IPS DF 4.7 (cell line): ENCODE data around the gene ARHGEF12.

Source experiments
- DNase-seq: peaks from one replicate; pipeline ENCODE4 v3.0.0-alpha.2; 2013; ENCODE audit warnings: low spot score; ENCODE audit errors: extremely low read depth

The ARHGEF12 gene

DNA sequence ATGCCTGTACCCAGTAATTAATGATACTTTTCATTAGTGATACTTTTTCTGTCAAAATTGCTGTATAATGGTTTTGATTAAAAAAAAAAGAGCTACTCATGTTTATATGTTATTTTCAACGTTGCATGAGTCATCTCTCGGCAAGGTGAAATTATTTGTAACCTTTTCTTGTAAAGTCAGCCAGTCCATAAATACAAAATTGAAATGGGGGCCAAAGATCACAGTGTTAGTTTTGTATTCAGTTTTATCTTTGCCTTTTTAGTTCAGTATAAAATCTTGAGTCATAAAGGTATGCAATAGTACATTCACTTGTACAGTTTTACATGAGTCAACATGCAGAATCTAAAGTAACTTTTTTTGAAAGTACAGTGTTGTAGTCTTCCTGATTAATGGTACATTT, 4.3 kb downstream of the ARHGEF12 start:
- no peak for DNase-seq

DNA sequence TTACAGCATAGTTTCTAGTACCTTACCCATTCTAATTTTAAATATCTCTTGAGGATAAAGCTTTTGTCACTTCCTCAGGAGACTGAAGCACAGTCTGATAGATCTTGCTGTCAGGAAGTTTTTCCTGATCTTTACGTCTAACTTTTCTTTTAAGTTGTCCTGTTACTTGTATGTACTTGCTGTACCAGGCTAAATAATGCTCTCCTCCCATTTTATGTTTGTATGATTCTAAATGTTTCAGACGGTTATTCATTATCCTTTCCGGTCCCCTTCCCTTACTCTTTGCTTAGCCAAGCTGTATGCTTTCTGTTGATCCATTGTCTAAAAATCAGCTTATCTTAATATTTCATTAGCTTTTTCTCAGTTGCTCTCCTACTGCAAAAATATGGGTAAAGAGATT, 6.0 kb downstream of the ARHGEF12 start:
- no peak for DNase-seq

DNA sequence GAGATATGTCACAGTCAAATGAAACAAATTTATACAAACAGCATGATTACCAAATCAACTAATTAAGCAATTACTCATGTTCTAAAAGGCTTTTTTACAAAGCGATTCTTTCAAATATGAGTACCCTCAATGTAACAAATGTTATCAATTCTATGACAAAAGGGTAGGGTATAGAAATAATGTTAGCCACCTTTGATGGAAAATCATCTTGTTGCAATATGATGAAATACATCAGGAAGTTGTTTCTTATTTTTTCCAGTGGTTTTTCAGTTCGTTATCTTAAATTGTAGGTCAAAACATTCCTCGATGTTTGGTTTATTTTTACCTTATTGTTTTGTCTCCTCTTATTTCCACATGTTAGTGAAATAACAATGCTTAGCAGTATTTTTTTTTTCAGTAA, 6.5 kb downstream of the ARHGEF12 start:
- DNase-seq: no peak

DNA sequence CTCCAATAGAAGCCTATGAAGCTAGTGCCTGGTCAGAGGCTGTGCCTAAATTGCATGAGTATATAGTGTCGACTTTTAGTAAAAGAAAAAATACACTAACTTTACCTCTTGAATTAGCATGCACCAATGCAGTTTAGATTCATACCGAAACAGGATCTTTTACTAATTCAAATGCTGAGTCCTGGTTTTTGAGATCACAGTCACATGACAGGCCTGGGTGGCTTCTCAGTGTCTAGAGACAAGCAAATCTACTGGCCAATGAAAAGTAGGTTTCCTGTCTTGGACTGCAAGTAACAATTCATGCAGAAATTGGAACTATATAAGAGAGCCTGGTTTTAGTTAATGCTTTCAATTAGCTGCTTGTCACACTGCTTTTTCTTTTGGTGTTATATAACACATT, 7.2 kb downstream of the ARHGEF12 start:
- no peak for DNase-seq

DNA sequence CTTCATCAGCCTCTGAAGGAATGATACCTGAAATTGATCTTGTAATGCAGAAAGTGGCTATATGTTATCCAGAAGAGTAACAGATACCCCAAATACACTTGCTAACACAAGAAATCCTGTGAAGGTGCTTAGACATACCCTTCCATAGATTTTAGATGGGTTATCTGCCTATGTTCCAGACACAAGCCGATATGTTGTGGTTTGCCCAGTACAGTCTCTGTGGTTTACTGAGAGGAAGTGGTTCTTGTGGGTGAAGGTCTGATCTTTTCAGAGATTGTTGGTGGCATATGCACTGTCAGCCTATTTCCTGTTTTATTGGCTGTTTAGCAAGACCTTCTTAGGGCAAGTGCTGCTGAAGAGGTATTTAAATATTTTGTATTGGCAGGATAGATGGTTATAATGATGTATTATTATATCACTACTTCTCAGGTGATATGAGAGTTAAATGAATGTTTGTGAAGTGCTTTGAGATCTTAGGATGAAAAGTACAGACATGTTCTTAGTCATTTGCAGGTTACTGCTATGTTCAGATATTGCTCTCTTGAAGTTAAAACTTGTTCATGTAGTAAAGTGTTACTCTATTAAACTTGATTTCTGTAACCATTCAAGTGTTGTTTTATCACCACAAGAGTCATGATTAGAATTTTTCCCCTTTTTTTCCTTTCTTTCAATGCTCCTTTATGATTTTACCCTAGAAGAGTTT, 8.2 kb downstream of the ARHGEF12 start:
- DNase-seq: no peak

DNA sequence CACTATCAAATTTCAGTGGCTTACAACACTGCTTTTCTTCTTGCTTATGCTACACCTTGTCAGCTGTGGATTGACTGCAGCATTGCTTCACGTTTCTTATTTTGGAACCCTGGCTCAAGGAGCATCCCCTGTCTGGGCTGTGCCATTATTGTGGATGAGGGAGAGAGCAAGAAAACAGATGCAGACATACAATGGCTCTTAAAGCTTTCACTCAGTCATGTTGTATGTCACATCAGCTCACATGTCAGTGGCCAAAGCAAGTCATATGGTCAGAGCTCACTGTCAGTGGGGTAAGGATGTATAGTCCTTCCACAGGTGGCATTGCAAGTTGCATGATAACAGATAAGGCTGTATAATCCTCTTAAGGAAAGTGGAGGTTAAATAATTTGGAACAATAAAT, 10.0 kb downstream of the ARHGEF12 start:
- no peak for DNase-seq

DNA sequence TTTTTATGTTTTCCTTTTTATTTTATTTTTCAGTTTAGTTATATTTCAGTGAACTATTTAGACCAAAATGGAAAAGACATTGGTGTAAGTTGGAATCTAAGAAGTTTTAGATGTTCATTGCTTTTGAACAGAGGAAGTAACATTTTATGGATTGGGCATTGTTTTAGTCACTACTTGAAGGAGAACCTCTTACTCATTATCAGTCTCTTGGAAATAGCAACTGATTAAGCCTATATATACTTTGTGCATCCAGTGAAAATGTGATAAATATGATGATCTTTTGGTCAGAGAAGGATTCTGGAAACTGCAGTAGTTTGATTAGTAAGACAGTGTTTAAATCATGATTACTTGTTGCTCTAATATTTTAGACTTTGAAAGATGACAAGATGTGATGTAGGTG, 14.4 kb downstream of the ARHGEF12 start:
- no peak for DNase-seq

DNA sequence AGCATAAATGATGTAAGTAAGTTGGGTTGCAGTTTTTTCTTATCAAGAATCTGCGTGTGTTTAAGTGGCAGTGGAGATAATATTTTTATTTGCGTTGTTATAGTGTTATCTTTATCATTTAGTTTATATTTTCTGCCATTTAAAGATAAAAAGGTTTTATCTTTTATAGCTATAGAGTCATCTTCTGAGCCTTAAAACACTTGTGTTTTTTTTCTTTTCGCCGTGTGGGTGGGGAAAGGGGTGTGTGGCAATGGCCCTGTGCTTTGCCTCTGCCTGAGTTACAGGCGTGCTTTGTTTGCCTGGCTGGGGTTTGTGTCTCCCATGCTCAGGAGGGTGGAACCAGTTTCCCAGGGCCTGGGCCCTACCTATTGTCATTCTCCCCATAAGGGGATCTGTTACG, 16.2 kb downstream of the ARHGEF12 start:
- no peak for DNase-seq

DNA sequence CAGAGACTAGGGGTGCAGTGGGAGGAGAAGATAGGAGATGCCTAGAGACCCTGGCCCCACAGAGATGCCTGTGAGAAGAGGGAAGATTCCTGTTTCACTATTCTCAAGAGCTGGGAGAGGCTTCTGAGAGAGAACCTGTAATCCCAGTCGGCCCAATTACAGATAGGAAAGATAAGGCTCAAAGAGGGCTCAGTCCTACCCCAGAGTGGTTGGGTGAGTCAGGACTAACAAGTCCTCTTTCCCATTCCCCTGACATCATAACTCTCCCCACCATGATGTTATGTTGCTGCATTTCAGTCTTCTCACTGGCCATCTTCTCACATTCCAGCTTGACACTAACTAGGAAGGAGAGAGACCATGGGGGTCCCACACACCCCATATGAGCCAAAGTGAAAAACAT, 17.9 kb downstream of the ARHGEF12 start:
- DNase-seq: no peak

DNA sequence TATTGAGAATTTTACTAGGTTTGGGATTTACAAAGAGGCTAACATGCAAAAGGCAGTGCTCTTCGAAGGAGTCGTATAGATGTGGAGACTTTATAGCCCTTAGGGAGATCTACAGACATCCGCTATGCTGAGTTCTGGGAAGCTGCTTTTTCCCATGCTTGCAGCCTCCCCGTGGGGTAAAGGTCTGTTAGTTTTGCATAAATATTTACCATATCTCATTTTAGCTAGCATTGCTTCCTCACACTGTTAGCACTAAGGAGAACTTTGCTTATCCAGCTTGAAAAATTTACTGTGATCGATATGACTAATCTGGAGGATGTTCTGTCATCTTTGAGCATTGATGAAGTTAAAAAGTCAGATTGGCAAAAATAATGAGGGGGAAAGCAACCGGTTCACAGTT, 18.6 kb downstream of the ARHGEF12 start:
- no peak for DNase-seq

DNA sequence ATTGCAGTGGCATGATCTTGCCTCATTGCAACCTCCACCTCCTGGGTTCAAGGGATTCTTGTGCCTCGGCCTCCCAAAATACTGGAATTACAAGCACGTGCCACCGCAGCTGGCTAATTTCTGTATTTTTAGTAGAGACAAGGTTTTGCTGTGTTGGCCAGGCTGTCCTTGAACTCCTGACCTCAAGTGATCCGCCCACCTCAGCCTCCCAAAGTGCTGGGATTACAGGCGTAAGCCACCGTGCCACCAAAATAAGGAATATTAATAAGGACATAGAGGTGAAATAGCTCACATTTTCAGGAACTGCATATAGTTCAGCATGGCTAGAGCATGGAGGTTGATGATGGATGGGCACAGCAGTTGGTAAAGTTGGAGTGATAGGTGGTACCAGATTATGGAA, 21.4 kb downstream of the ARHGEF12 start:
- no peak for DNase-seq

DNA sequence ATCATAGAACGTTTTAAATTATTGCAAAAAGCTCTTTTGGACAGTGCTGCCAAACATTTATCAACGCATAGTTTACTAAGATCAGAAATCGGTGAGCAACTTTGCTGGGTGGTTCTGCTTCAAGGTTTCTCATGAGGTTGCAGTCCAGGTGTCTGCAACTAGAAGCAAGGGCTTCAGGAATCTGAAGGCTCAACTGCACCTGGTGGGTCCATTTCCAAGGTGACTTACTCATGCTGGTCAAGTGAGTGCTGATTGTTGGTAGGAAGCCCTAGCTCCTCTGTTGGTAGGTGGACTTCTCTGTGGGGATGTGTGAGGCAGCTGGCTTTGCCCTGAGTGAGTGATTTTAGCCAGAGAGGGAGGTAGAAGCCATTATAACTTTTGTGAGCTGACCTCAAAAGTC, 22.5 kb downstream of the ARHGEF12 start:
- DNase-seq: no peak

DNA sequence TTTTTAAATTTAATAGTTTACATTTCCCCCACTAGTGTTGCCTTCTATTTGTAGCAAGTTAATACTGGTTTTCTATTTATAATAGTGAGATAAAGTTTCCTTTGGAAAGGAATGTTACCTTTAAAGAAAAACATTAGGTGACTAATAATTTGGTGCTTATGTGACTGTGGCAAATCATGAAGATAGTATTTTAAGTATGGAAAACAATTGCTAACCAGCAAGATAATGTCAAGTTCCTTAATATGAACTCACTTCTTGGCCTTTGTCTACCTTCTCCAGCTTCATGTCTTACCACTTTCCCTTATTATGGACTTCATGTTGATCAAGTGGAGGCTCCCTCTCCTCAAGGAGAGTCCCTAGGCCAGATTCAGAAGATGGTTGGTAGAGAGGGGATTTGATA, 27.2 kb downstream of the ARHGEF12 start:
- no peak for DNase-seq

DNA sequence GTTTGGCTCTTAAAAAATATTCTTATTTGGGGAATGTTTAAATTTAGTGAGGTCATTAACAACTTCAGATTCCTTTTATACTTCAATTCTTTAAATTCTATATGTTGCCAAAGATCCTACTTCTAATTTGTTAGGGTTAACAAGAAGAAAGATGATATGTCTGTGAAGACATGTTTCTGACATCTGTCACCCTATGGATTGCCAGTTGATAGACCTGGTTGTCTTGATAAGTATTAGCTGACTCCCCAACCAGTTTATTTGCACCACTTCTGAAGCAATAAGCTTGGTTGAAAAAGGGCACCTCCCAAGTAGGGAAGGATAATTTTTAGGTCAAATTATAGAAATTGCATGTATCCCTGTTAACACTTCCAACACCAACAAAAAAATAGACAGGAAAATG, 29.3 kb downstream of the ARHGEF12 start:
- DNase-seq: no peak

DNA sequence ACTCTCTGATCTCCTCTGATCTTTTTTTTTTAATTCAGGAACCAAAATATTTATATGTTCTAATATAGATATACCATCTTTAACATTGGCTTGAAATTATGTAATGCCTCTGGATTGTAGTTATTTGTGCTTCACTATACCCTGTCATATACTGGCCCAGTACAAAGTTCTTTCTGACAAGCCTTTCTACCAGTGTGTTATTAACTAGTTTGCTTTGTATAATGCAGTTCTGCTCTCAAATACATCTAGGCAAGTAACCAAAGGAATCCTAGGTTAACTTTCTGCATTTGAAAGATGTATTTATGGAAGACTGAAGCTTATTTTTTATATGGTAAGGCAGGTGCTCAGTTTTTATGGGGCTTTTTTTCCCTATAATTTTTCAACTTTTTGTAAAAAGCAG, 36.1 kb downstream of the ARHGEF12 start:
- DNase-seq: no peak

DNA sequence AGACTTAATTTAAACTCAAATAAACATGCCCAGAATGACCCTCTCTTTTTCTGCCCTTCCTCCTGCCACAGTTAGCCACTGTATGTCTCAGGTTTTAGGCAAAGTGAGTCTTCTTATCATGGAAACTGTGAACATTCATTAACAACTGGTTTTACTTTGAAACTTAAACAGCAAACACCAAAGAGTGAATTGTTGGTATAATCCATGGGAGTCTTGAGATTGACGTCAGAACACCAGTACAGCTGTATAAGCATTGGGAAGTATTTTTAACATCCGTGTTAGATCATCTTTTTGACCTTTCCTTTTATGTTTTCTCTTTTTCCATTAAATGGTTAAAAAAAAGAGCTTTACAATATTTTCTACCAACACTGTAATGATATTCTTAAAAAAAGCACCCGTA, 38.9 kb downstream of the ARHGEF12 start:
- DNase-seq: no peak

DNA sequence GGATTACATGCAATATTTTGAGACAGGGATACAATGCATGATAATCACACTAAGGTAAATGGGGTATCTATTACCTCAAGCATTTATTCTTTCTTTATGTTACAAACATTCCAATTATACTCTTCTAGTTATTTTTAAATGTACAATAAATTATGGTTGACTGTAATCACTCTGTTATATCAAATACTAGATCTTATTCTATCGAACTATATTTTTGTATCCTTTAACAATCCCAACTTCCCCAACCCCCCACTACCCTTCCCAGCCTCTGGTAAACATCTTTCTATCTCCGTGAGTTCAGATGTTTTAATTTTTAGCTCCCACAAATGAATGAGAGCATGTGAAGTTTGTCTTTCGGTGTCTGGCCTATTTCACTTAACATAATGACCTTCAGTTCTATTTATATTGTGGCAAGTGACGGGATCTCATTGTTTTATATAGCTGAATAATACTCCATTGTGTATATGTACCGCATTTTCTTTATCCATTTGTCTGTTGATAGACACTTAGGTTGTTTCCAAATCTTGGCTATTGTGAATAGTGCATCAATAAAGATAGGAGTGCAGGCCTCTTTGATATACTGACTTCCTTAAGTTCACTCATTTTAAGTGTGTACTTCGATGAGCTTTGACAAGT, 40.5 kb downstream of the ARHGEF12 start:
- DNase-seq: no peak

DNA sequence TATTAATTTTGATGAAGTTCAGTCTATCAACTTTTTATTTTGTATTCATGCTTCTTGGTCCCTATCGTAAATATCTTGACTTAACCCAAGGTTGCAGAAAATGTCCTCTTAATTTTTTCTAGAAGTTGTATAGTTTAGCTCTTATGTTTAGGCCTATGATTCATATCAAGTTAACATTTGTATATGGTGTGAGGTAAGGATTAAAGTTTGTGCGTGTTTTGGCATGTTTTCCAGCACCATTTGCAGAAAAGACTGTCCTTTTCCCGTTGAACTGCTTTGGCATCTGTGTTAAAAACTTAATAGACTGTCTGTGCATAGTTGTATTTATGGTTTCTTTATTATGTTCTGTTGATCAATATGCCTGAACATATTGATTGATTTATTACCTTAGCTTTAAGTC, 42.3 kb downstream of the ARHGEF12 start:
- DNase-seq: no peak

DNA sequence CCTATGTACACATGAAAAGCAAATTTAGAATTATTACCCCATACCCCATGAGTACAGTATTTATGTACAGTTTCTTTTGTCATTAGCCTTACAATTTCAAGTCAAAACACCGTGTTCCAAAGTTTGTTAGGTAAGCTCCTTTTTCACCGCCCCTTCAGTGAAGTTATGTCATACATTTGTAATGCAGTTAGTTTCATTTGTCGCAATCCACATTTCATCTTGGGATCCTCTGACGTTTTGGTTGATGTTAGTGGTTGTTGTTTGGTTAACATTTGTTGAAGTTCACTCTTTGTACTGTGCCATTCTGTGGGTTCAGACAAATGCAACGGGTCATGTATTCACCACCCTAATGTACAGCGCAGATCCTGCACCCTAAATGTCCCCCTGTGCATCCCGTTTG, 45.2 kb downstream of the ARHGEF12 start:
- DNase-seq: no peak

DNA sequence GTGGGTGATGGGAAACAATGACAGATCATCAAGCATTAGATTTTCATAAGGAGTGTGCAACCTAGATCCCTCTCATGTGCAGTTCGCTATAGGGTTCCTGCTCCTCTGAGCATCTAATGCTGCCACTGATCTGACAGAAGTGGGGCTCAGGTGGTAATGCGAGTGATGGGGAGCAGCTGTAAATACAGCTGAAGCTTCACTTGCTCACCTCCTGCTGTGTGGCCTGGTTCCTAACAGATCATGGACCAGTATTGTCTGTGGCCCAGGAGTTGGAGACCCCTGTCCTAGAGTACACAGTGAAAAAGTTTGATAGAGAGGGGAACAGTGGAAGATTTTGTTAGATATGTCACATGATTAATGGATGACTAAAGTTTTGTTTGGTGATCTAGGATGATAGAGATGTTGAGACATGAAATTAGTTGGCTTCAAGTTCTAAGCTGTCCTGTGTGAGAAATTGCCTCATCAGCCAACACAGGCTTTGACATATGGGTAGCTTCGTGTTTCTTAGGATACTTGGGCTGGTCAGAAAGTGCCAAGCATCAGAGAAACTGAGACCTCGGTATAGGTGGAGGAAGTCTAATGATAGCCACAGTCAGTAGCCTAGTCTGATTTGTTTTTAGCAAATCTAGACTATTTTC, 47.4 kb downstream of the ARHGEF12 start:
- DNase-seq: no peak

DNA sequence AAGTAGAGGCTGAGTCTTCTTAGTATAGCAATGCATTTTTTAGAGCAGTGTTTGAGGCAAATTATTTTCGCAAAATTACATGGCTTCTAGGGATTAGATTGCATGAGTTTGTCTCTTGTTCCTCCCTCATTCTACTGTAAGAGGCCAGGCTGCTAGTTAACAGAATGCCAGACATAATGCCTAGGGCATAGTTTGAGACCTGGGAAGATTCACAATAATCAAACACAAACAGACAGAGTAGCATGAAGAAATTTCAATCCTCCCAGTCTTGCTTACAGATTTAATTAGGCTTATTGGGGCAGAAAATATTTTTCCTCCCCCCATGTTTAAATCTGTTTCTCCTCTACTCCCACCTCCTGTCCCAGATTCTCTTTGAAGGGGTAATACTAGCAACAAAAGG, 48.3 kb downstream of the ARHGEF12 start:
- no peak for DNase-seq

DNA sequence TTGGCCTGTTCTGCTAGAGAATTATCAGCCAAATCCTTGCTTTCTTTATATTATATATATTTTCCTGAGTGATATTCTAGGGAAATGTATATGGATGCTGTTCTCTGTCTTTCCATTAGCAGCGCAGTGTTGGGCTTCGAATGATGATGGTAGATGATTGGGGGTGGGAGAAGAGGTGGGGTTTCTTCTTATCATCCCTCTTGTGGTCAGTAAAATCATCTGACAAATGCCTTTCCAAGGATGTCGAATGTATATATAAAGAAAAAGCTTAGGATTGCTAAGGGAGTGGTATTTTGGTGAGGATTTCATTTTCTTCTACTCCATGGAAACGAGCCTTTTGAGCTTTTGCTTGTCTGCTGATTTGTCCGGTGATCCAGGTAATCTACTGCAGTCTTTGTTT, 48.9 kb downstream of the ARHGEF12 start:
- no peak for DNase-seq

DNA sequence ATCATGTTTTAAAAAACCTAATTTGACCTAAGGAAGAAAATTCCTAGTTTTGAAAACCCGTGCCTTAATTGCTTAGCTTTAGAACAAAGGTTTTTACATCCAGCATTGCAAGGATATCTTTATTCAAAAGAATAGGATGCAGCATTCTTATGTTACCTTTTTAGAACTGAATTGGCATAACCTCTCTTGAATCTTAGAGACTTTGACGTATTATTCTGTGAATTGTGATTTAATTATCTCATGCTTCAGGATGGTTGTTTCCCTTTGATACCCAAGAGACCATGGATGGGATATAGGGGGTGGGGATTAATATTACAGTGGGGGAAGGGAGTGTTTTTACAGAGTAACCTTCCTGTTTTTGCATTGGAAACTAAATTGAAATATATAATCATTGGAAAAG, 49.4 kb downstream of the ARHGEF12 start:
- no peak for DNase-seq
